K562 (cell line): ENCODE measurements around the gene ATXN3. TPM values are rescaled to one million over a fixed set of nuclear protein-coding genes. Genes with fewer than 3 reads are reported as not detected.

Experiments used
- ATF1 ChIP-seq, 2 experiments: fragments of 450-650 bp in 1 of 2; IDR thresholded peaks; 2 replicates each; pipeline ENCODE4 v1.6.1; 2016; ENCODE audit warnings: missing compliant biosample characterization in 1 of 2, missing genetic modification characterization in 1 of 2
- BRD4 ChIP-seq: fragments of 200-600 bp; sonication (generic); IDR thresholded peaks from 2 replicates; pipeline ENCODE4 v1.6.1; 2017; ENCODE audit warnings: inconsistent platforms
- EWSR1 ChIP-seq: fragments of 450-650 bp; IDR thresholded peaks from 2 replicates; pipeline ENCODE4 v1.6.1; 2018; ENCODE audit warnings: borderline replicate concordance, mild to moderate bottlenecking, low read depth, moderate library complexity; ENCODE audit not compliant: partially characterized antibody
- FOXJ2 ChIP-seq: fragments of 200-800 bp; sonication (Bioruptor generic); IDR thresholded peaks from 2 replicates; pipeline ENCODE4 v1.6.1; 2016; ENCODE audit warnings: missing genetic modification characterization, missing compliant biosample characterization
- FOXP1 ChIP-seq: sonication (generic); formaldehyde crosslinking; IDR thresholded peaks from 2 replicates; pipeline ENCODE4 v1.8.0; 2022; ENCODE audit warnings: mild to moderate bottlenecking, missing genetic modification reagents
- GABPB1 ChIP-seq: sonication (generic); formaldehyde crosslinking; IDR thresholded peaks from 2 replicates; pipeline ENCODE4 v1.8.0; 2022; ENCODE audit warnings: mild to moderate bottlenecking, missing genetic modification reagents
- JUND ChIP-seq, 2 experiments: IDR thresholded peaks; 2 replicates in 1 of 2; 3 replicates in 1 of 2; pipeline ENCODE4 v1.6.1; 2011; ENCODE audit warnings: borderline replicate concordance in 2 of 2, low read depth in 2 of 2, low read length in 2 of 2, improper control_type of control experiment in 1 of 2, missing biosample characterization in 1 of 2, missing genetic modification characterization in 1 of 2, missing genetic modification reagents in 1 of 2
- NFIX ChIP-seq: fragments of 250-450 bp; sonication (Bioruptor Pico); IDR thresholded peaks from 2 replicates; pipeline ENCODE4 v1.4.0; 2020; ENCODE audit warnings: low read depth, mild to moderate bottlenecking, moderate library complexity
- PHF8 ChIP-seq: fragments of 200-600 bp; sonication (generic); IDR thresholded peaks from 2 replicates; pipeline ENCODE4 v1.6.1; 2012; ENCODE audit warnings: mixed run types, mild to moderate bottlenecking, inconsistent platforms, low read length, moderate library complexity, borderline replicate concordance
- POLR2G ChIP-seq: fragments of 200-400 bp; formaldehyde crosslinking; IDR thresholded peaks from 2 replicates; pipeline ENCODE4 v1.6.1; 2017; ENCODE audit warnings: low read depth, mild to moderate bottlenecking, antibody characterized with exemption, low read length, moderate library complexity
- RFX1 ChIP-seq: fragments of 450-650 bp; IDR thresholded peaks from 2 replicates; pipeline ENCODE4 v1.6.1; 2016; ENCODE audit warnings: mild to moderate bottlenecking, moderate library complexity
- RNF2 ChIP-seq: sonication (generic); IDR thresholded peaks from 2 replicates; pipeline ENCODE4 v1.6.1; 2016
- SREBF1 ChIP-seq: fragments of 150-350 bp; IDR thresholded peaks from 2 replicates; pipeline ENCODE4 v1.6.1; 2014; ENCODE audit warnings: antibody characterized with exemption, low read depth, low read length, borderline replicate concordance
- TBP ChIP-seq: optimal IDR thresholded peaks from 2 replicates; pipeline ENCODE3; 2011; ENCODE audit warnings: low read depth, low read length, improper control_type of control experiment
- TRIM28 ChIP-seq: fragments of 450-650 bp; IDR thresholded peaks from 2 replicates; pipeline ENCODE4 v1.6.1; 2017
- polyA plus RNA-seq, 8 experiments: library from polyadenylated mRNA; depleted of rRNA in 4 of 8; stranded (reverse) in 5 of 8; unstranded in 3 of 8; fragments of >200 nt; fragmentation: Nextera tagmentation in 2 of 8; fragmentation: Illumina TruSeq in 1 of 8; extraction: Ambion mirVana in 2 of 8; extraction: Trizol in 1 of 8; gene quantifications; 2 replicates each; pipeline versions ENCODE4 v1.2.1 to v1.2.3, GENCODE V29; 2011 to 2014; ENCODE audit warnings: inconsistent platforms in 1 of 8, missing spikeins in 1 of 8
- total RNA-seq, 7 experiments: library from RNA; depleted of rRNA in 6 of 7; stranded (reverse); fragments of >200 nt in 6 of 7; fragmentation: Illumina TruSeq in 2 of 7; extraction: Trizol in 2 of 7; gene quantifications; 2 replicates each; pipeline versions ENCODE4 v1.2.1 to v1.2.3, GENCODE V29; 2011 to 2021; ENCODE audit warnings: low replicate concordance in 1 of 7
- TF ChIP-seq, protein P1 (sequence below): fragments of 450-650 bp; IDR thresholded peaks from 2 replicates; pipeline ENCODE4 v1.6.1; 2018; ENCODE audit not compliant: partially characterized antibody
- TF ChIP-seq, protein P2 (sequence below): fragments of 450-650 bp; formaldehyde crosslinking; IDR thresholded peaks from 2 replicates; pipeline ENCODE4 v1.4.0; 2022; ENCODE audit warnings: mild to moderate bottlenecking, moderate library complexity
- TF ChIP-seq, protein P3 (sequence below): sonication (generic); formaldehyde crosslinking; IDR thresholded peaks from 2 replicates; pipeline ENCODE4 v1.8.0; 2022; ENCODE audit warnings: mild to moderate bottlenecking, missing genetic modification reagents
- TF ChIP-seq, protein P4 (sequence below): sonication (generic); formaldehyde crosslinking; IDR thresholded peaks from 2 replicates; pipeline ENCODE4 v1.8.1; 2023; ENCODE audit warnings: mild to moderate bottlenecking, missing genetic modification reagents
- TF ChIP-seq, protein P5 (sequence below): fragments of 250-450 bp; sonication (Bioruptor Pico); IDR thresholded peaks from 2 replicates; pipeline ENCODE4 v1.4.0; 2020

The ATXN3 gene
- total and polyA plus RNA-seq, 9 of the 15 experiments (the other 6 are each of a cell fraction or from before 2014, with no cell fraction given), result 11.3 to 25.0 (median 14.6) TPM

DNA sequence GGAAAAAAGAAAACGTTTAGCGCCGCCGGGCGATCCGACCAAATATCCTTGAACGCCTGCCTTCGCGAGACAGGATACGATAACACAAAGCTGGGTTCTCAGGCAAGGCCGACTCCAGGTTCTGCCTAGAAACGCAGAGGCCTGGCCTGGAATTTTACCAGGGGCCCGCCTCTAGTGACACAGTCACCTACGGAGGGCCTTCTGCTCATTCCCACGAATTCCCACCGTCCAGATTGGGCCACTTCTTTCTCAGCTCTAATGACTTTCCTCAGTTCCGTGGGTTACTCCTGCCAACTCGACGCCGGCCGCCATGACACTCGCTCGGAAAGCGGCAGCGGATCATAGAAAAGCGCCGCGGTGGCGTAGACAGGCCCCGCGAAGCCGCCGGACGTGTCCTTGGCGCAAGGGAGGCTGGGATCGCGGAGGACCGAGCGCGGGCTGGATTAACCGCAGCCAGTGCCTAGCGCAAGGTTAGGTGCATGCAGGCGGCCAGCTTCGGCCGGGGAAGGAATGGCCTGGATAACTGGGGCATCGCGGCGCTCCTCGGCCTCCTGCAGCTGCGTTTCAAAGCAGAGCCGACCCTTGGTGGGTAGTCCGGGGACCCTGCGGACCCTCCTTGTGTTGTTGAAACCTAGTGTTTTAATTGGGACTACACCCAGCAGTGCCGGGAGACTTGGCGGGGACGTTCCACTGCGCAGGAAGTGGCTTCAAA, 66.5 kb downstream of the ATXN3 start, which contains the start of gene TRIP11 (continued):
- TF ChIP-seq JUND (IDR thresholded peaks at IDR 0.05; ENCODE audit: borderline replicate concordance, low read depth, low read length), result peak; percentile 51
- no peak for TF ChIP-seq JUND (tag; IDR thresholded peaks at IDR 0.05; ENCODE audit: borderline replicate concordance, low read depth, low read length)
- peak; percentile 79 for TF ChIP-seq GABPB1 (CRISPR knock-in tag)
- TF ChIP-seq TBP, result peak; percentile 82
- TF ChIP-seq PHF8, result peak; percentile 99
- TF ChIP-seq, protein P1, sequence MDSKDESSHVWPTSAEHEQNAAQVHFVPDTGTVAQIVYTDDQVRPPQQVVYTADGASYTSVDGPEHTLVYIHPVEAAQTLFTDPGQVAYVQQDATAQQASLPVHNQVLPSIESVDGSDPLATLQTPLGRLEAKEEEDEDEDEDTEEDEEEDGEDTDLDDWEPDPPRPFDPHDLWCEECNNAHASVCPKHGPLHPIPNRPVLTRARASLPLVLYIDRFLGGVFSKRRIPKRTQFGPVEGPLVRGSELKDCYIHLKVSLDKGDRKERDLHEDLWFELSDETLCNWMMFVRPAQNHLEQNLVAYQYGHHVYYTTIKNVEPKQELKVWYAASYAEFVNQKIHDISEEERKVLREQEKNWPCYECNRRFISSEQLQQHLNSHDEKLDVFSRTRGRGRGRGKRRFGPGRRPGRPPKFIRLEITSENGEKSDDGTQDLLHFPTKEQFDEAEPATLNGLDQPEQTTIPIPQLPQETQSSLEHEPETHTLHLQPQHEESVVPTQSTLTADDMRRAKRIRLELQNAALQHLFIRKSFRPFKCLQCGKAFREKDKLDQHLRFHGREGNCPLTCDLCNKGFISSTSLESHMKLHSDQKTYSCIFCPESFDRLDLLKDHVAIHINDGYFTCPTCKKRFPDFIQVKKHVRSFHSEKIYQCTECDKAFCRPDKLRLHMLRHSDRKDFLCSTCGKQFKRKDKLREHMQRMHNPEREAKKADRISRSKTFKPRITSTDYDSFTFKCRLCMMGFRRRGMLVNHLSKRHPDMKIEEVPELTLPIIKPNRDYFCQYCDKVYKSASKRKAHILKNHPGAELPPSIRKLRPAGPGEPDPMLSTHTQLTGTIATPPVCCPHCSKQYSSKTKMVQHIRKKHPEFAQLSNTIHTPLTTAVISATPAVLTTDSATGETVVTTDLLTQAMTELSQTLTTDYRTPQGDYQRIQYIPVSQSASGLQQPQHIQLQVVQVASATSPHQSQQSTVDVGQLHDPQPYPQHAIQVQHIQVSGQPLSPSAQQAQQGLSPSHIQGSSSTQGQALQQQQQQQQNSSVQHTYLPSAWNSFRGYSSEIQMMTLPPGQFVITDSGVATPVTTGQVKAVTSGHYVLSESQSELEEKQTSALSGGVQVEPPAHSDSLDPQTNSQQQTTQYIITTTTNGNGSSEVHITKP, result peak; percentile 44
- no peak for TF ChIP-seq TRIM28
- TF ChIP-seq, protein P2, sequence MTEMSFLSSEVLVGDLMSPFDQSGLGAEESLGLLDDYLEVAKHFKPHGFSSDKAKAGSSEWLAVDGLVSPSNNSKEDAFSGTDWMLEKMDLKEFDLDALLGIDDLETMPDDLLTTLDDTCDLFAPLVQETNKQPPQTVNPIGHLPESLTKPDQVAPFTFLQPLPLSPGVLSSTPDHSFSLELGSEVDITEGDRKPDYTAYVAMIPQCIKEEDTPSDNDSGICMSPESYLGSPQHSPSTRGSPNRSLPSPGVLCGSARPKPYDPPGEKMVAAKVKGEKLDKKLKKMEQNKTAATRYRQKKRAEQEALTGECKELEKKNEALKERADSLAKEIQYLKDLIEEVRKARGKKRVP (CRISPR knock-in tag), result no peak
- peak; percentile 84 for TF ChIP-seq FOXP1 (CRISPR knock-in tag)
- TF ChIP-seq ATF1 (CRISPR knock-in tag; IDR thresholded peaks at IDR 0.05), result peak; percentile 61; the same call in 1 of the 2 replicates
- TF ChIP-seq ATF1 (tag; IDR thresholded peaks at IDR 0.05), result peak; percentile 90
- peak; percentile 60 for TF ChIP-seq RNF2
- TF ChIP-seq POLR2G, result peak; percentile 98
- TF ChIP-seq, protein P3, sequence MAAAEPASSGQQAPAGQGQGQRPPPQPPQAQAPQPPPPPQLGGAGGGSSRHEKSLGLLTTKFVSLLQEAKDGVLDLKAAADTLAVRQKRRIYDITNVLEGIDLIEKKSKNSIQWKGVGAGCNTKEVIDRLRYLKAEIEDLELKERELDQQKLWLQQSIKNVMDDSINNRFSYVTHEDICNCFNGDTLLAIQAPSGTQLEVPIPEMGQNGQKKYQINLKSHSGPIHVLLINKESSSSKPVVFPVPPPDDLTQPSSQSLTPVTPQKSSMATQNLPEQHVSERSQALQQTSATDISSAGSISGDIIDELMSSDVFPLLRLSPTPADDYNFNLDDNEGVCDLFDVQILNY, result peak; percentile 82; the same call in 1 of the 2 replicates
- 0 out of 2 replicates have a peak, but pooled peaks have one; percentile 67 for TF ChIP-seq FOXJ2
- TF ChIP-seq RFX1, result peak; percentile 21; the same call in 1 of the 2 replicates
- TF ChIP-seq NFIX (CRISPR knock-in tag), result no peak
- TF ChIP-seq EWSR1, result no peak
- TF ChIP-seq, protein P4, sequence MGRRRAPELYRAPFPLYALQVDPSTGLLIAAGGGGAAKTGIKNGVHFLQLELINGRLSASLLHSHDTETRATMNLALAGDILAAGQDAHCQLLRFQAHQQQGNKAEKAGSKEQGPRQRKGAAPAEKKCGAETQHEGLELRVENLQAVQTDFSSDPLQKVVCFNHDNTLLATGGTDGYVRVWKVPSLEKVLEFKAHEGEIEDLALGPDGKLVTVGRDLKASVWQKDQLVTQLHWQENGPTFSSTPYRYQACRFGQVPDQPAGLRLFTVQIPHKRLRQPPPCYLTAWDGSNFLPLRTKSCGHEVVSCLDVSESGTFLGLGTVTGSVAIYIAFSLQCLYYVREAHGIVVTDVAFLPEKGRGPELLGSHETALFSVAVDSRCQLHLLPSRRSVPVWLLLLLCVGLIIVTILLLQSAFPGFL (CRISPR knock-in tag), result no peak
- peak; percentile 93 for TF ChIP-seq BRD4
- TF ChIP-seq SREBF1, result no peak
- TF ChIP-seq, protein P5, sequence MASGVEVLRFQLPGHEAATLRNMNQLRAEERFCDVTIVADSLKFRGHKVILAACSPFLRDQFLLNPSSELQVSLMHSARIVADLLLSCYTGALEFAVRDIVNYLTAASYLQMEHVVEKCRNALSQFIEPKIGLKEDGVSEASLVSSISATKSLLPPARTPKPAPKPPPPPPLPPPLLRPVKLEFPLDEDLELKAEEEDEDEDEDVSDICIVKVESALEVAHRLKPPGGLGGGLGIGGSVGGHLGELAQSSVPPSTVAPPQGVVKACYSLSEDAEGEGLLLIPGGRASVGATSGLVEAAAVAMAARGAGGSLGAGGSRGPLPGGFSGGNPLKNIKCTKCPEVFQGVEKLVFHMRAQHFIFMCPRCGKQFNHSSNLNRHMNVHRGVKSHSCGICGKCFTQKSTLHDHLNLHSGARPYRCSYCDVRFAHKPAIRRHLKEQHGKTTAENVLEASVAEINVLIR (CRISPR knock-in tag), result peak; percentile 38
